WTC11 (cell line): ENCODE measurements around the gene MCM3AP. TPM values are rescaled to one million over a fixed set of nuclear protein-coding genes. Genes with fewer than 3 reads are reported as not detected.

ENCODE experiments used
- ATAC-seq: fragments of 200-7000 bp; cut with Tn5 transposase; 2 replicates; pipeline ENCODE4 v1.10.0; 2021; ENCODE audit warnings: mild to moderate bottlenecking, moderate library complexity
- CTCF ChIA-PET: fragments of 300-600 bp; sonication (Branson Sonifier 250); formaldehyde crosslinking; loops from one replicate; lab custom pipeline; 2021; ENCODE audit warnings: antibody characterized with exemption; lab: Charles Lee
- POLR2A ChIA-PET: fragments of 350-600 bp; sonication (Branson Sonifier 250); formaldehyde crosslinking; loops from one replicate; lab custom pipeline; 2021; ENCODE audit warnings: antibody characterized with exemption; lab: Charles Lee
- DNase-seq: peaks from one replicate; pipeline ENCODE4 v3.0.0; 2021; ENCODE audit warnings: low spot score
- H3K27ac Mint-ChIP-seq: 2 replicates; pipeline ENCODE4 v1.8.0; 2021; ENCODE audit warnings: mixed read lengths
- H3K27me3 Mint-ChIP-seq: 2 replicates; pipeline ENCODE4 v1.8.0; 2021; ENCODE audit warnings: low read depth, mild to moderate bottlenecking, moderate library complexity, mixed read lengths
- H3K36me3 Mint-ChIP-seq: 2 replicates; pipeline ENCODE4 v1.8.0; 2021; ENCODE audit warnings: mixed read lengths
- H3K4me1 Mint-ChIP-seq: 2 replicates; pipeline ENCODE4 v1.8.0; 2022; ENCODE audit warnings: mixed read lengths
- H3K4me3 Mint-ChIP-seq: 2 replicates; pipeline ENCODE4 v1.8.0; 2021; ENCODE audit warnings: mild to moderate bottlenecking, moderate library complexity, mixed read lengths
- H3K9me3 Mint-ChIP-seq: 2 replicates; pipeline ENCODE4 v1.8.0; 2021; ENCODE audit warnings: mixed read lengths
- CBFB ChIP-seq: sonication (generic); formaldehyde crosslinking; IDR thresholded peaks from 2 replicates; pipeline ENCODE4 v1.8.1; 2022; ENCODE audit warnings: mild to moderate bottlenecking, low read depth, missing genetic modification reagents
- CREM ChIP-seq: sonication (generic); formaldehyde crosslinking; IDR thresholded peaks from 2 replicates; pipeline ENCODE4 v1.8.1; 2022; ENCODE audit warnings: mild to moderate bottlenecking, missing genetic modification reagents, moderate library complexity
- ESRRA ChIP-seq: sonication (generic); formaldehyde crosslinking; IDR thresholded peaks from 2 replicates; pipeline ENCODE4 v1.8.1; 2022; ENCODE audit warnings: mild to moderate bottlenecking, missing genetic modification reagents, borderline replicate concordance
- ETV6 ChIP-seq: sonication (generic); formaldehyde crosslinking; IDR thresholded peaks from 2 replicates; pipeline ENCODE4 v1.8.1; 2022; ENCODE audit warnings: mild to moderate bottlenecking, missing genetic modification reagents
- FOXJ3 ChIP-seq: sonication (generic); formaldehyde crosslinking; IDR thresholded peaks from 2 replicates; pipeline ENCODE4 v1.9.0; 2021; ENCODE audit warnings: missing genetic modification reagents, mild to moderate bottlenecking, borderline replicate concordance
- GTF2I ChIP-seq: fragments of 250-450 bp; sonication (Bioruptor Pico); conservative IDR thresholded peaks from 2 replicates; pipeline ENCODE4 v1.4.0; 2021; ENCODE audit warnings: mild to moderate bottlenecking
- JUN ChIP-seq: sonication (generic); formaldehyde crosslinking; IDR thresholded peaks from 2 replicates; pipeline ENCODE4 v1.8.0; 2023; ENCODE audit warnings: mild to moderate bottlenecking, missing genetic modification reagents
- MYBL2 ChIP-seq: sonication (generic); formaldehyde crosslinking; IDR thresholded peaks from 2 replicates; pipeline ENCODE4 v1.8.1; 2023; ENCODE audit warnings: mild to moderate bottlenecking, moderate library complexity, missing genetic modification reagents
- NR3C1 ChIP-seq: sonication (generic); formaldehyde crosslinking; conservative IDR thresholded peaks from 2 replicates; pipeline ENCODE4 v1.8.1; 2023; ENCODE audit warnings: low read depth, mild to moderate bottlenecking, missing genetic modification reagents
- RELA ChIP-seq: sonication (generic); formaldehyde crosslinking; IDR thresholded peaks from 2 replicates; pipeline ENCODE4 v1.8.1; 2022; ENCODE audit warnings: missing genetic modification reagents, mild to moderate bottlenecking, borderline replicate concordance
- ZNF232 ChIP-seq: sonication (generic); formaldehyde crosslinking; IDR thresholded peaks from 2 replicates; pipeline ENCODE4 v1.8.0; 2022; ENCODE audit warnings: mild to moderate bottlenecking, missing genetic modification reagents
- ZNF396 ChIP-seq: fragments of 250-450 bp; sonication (Bioruptor Pico); IDR thresholded peaks from 2 replicates; pipeline ENCODE4 v1.8.0; 2021; ENCODE audit warnings: mild to moderate bottlenecking, moderate library complexity, borderline replicate concordance
- total RNA-seq: library from RNA; stranded (reverse); gene quantifications from 3 replicates; pipeline ENCODE4 v1.2.3, GENCODE V29; 2021
- TF ChIP-seq, protein P1 (sequence below): sonication (generic); formaldehyde crosslinking; IDR thresholded peaks from 2 replicates; pipeline ENCODE4 v1.8.0; 2022; ENCODE audit warnings: mild to moderate bottlenecking, missing genetic modification reagents
- TF ChIP-seq, protein P2 (sequence below): fragments of 200-600 bp; IDR thresholded peaks from 2 replicates; pipeline ENCODE4 v1.8.0; 2022; ENCODE audit warnings: antibody characterized with exemption
- TF ChIP-seq, protein P3 (sequence below): sonication (generic); formaldehyde crosslinking; IDR thresholded peaks from 2 replicates; pipeline ENCODE4 v1.8.1; 2023; ENCODE audit warnings: mild to moderate bottlenecking, missing genetic modification reagents, borderline replicate concordance
- TF ChIP-seq, protein P4 (sequence below): sonication (generic); formaldehyde crosslinking; IDR thresholded peaks from 2 replicates; pipeline ENCODE4 v1.8.0; 2023; ENCODE audit warnings: missing genetic modification reagents, mild to moderate bottlenecking, borderline replicate concordance
- TF ChIP-seq, protein P5 (sequence below): sonication (generic); formaldehyde crosslinking; IDR thresholded peaks from 2 replicates; pipeline ENCODE4 v1.8.0; 2022; ENCODE audit warnings: mild to moderate bottlenecking, missing genetic modification reagents

The MCM3AP gene
- total RNA-seq, 1 experiment from 2014 or later, result 167 TPM

DNA sequence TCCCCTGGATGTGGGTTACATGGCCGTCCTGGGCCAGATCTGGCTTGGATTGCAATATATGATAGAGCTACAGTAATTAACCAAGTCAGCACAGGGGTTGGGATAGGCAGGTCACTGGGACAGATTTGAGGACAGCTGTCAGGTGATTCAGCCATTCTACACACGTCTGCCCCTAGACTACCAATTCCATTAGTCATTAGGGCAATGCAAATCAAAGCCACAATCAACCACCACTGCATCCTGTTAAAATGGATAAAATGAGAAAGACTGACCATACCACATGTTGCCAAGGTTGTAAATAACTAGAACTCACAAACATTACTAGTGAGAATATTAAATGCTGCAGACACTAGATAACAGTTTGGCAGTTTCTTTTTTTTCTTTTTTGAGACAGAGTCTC, 22.2 kb upstream of the MCM3AP start (continued):
- no peak for TF ChIP-seq ZNF396 (CRISPR knock-in tag)
- TF ChIP-seq, protein P1, sequence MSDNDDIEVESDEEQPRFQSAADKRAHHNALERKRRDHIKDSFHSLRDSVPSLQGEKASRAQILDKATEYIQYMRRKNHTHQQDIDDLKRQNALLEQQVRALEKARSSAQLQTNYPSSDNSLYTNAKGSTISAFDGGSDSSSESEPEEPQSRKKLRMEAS, result no peak

DNA sequence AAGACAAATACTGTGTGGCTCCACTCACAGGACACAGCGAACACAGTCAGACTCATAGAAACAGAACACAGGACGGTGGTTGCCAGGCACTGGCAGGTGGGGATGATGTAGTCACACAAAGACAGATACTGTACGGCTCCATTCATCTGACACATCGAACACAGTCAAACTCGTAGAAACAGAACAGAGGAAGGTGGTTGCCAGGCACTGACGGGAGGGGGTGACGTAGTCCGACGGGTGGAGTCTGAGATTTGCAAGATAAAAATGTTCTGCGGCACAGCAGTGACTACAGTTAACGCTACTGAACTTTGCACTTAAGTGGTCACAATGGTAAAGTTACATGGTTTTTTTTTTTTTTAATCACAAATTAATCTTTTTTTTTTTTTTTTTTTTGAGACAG, 19.5 kb upstream of the MCM3AP start:
- ATAC-seq, result no peak

More for the DNA sequence above, 19.5 kb upstream of the MCM3AP start:
- Mint-ChIP-seq H3K27me3 (no peaks in the 10 kb centered on the region), H3K4me1 (no peaks in the 10 kb centered on the region), H3K9me3 (no peaks in the 10 kb centered on the region), H3K36me3 (peaks cover 61% of the 10 kb centered on the region), H3K27ac (no peak overlapping the region), H3K4me3 (no peak overlapping the region)
- DNase-seq, result no peak
- ChIA-PET POLR2A (no interaction called here), CTCF (no interaction called here)
- no peak for TF ChIP-seq GTF2I (CRISPR knock-in tag)
- TF ChIP-seq, protein P2, sequence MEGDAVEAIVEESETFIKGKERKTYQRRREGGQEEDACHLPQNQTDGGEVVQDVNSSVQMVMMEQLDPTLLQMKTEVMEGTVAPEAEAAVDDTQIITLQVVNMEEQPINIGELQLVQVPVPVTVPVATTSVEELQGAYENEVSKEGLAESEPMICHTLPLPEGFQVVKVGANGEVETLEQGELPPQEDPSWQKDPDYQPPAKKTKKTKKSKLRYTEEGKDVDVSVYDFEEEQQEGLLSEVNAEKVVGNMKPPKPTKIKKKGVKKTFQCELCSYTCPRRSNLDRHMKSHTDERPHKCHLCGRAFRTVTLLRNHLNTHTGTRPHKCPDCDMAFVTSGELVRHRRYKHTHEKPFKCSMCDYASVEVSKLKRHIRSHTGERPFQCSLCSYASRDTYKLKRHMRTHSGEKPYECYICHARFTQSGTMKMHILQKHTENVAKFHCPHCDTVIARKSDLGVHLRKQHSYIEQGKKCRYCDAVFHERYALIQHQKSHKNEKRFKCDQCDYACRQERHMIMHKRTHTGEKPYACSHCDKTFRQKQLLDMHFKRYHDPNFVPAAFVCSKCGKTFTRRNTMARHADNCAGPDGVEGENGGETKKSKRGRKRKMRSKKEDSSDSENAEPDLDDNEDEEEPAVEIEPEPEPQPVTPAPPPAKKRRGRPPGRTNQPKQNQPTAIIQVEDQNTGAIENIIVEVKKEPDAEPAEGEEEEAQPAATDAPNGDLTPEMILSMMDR, result no peak
- TF ChIP-seq JUN, result no peak
- TF ChIP-seq, protein P3, sequence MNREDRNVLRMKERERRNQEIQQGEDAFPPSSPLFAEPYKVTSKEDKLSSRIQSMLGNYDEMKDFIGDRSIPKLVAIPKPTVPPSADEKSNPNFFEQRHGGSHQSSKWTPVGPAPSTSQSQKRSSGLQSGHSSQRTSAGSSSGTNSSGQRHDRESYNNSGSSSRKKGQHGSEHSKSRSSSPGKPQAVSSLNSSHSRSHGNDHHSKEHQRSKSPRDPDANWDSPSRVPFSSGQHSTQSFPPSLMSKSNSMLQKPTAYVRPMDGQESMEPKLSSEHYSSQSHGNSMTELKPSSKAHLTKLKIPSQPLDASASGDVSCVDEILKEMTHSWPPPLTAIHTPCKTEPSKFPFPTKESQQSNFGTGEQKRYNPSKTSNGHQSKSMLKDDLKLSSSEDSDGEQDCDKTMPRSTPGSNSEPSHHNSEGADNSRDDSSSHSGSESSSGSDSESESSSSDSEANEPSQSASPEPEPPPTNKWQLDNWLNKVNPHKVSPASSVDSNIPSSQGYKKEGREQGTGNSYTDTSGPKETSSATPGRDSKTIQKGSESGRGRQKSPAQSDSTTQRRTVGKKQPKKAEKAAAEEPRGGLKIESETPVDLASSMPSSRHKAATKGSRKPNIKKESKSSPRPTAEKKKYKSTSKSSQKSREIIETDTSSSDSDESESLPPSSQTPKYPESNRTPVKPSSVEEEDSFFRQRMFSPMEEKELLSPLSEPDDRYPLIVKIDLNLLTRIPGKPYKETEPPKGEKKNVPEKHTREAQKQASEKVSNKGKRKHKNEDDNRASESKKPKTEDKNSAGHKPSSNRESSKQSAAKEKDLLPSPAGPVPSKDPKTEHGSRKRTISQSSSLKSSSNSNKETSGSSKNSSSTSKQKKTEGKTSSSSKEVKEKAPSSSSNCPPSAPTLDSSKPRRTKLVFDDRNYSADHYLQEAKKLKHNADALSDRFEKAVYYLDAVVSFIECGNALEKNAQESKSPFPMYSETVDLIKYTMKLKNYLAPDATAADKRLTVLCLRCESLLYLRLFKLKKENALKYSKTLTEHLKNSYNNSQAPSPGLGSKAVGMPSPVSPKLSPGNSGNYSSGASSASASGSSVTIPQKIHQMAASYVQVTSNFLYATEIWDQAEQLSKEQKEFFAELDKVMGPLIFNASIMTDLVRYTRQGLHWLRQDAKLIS, result no peak
- TF ChIP-seq CREM (CRISPR knock-in tag), result no peak
- no peak for TF ChIP-seq NR3C1 (CRISPR knock-in tag)
- no peak for TF ChIP-seq MYBL2 (CRISPR knock-in tag)
- TF ChIP-seq FOXJ3 (CRISPR knock-in tag), result no peak
- no peak for TF ChIP-seq ESRRA
- no peak for TF ChIP-seq RELA
- no peak for TF ChIP-seq ZNF232 (CRISPR knock-in tag)
- TF ChIP-seq CBFB, result no peak
- no peak for TF ChIP-seq ETV6 (CRISPR knock-in tag)
- TF ChIP-seq, protein P4, sequence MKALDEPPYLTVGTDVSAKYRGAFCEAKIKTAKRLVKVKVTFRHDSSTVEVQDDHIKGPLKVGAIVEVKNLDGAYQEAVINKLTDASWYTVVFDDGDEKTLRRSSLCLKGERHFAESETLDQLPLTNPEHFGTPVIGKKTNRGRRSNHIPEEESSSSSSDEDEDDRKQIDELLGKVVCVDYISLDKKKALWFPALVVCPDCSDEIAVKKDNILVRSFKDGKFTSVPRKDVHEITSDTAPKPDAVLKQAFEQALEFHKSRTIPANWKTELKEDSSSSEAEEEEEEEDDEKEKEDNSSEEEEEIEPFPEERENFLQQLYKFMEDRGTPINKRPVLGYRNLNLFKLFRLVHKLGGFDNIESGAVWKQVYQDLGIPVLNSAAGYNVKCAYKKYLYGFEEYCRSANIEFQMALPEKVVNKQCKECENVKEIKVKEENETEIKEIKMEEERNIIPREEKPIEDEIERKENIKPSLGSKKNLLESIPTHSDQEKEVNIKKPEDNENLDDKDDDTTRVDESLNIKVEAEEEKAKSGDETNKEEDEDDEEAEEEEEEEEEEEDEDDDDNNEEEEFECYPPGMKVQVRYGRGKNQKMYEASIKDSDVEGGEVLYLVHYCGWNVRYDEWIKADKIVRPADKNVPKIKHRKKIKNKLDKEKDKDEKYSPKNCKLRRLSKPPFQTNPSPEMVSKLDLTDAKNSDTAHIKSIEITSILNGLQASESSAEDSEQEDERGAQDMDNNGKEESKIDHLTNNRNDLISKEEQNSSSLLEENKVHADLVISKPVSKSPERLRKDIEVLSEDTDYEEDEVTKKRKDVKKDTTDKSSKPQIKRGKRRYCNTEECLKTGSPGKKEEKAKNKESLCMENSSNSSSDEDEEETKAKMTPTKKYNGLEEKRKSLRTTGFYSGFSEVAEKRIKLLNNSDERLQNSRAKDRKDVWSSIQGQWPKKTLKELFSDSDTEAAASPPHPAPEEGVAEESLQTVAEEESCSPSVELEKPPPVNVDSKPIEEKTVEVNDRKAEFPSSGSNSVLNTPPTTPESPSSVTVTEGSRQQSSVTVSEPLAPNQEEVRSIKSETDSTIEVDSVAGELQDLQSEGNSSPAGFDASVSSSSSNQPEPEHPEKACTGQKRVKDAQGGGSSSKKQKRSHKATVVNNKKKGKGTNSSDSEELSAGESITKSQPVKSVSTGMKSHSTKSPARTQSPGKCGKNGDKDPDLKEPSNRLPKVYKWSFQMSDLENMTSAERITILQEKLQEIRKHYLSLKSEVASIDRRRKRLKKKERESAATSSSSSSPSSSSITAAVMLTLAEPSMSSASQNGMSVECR (CRISPR knock-in tag), result no peak
- TF ChIP-seq, protein P5, sequence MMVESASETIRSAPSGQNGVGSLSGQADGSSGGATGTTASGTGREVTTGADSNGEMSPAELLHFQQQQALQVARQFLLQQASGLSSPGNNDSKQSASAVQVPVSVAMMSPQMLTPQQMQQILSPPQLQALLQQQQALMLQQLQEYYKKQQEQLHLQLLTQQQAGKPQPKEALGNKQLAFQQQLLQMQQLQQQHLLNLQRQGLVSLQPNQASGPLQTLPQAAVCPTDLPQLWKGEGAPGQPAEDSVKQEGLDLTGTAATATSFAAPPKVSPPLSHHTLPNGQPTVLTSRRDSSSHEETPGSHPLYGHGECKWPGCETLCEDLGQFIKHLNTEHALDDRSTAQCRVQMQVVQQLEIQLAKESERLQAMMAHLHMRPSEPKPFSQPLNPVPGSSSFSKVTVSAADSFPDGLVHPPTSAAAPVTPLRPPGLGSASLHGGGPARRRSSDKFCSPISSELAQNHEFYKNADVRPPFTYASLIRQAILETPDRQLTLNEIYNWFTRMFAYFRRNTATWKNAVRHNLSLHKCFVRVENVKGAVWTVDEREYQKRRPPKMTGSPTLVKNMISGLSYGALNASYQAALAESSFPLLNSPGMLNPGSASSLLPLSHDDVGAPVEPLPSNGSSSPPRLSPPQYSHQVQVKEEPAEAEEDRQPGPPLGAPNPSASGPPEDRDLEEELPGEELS (CRISPR knock-in tag), result no peak
